Measurements from ENCODE around the gene MKLN1.

- TF ChIP-seq CTCF (IDR thresholded peaks at IDR 0.05), result no peak
- TF ChIP-seq EZH2 (IDR thresholded peaks at IDR 0.05; ENCODE audit: borderline replicate concordance, insufficient read depth, low read depth, low read length, poor library complexity, severe bottlenecking), result no peak
Measured at GRCh38 chr7:131529617-131530016, 201.9 kb downstream of the MKLN1 start.

Data from B cell (primary cell).